GM21528 (cell line): ENCODE measurements around the gene APOBEC3F.
A peak's percentile ranks its signal among the peaks of the same experiment; 100 is the strongest.
"Not testable (repeated sequence)": the region's sequence is repeated elsewhere in the genome, so short reads cannot be mapped to it uniquely, and the experiment has no call there.

Experiments used
- ATAC-seq: cut with Tn5 transposase; IDR thresholded peaks from one replicate; pipeline ENCODE4 v1.9.1; 2021; ENCODE audit warnings: mild to moderate bottlenecking, moderate library complexity; ENCODE audit not compliant: unreplicated experiment, low FRiP score

APOBEC3F gene

DNA sequence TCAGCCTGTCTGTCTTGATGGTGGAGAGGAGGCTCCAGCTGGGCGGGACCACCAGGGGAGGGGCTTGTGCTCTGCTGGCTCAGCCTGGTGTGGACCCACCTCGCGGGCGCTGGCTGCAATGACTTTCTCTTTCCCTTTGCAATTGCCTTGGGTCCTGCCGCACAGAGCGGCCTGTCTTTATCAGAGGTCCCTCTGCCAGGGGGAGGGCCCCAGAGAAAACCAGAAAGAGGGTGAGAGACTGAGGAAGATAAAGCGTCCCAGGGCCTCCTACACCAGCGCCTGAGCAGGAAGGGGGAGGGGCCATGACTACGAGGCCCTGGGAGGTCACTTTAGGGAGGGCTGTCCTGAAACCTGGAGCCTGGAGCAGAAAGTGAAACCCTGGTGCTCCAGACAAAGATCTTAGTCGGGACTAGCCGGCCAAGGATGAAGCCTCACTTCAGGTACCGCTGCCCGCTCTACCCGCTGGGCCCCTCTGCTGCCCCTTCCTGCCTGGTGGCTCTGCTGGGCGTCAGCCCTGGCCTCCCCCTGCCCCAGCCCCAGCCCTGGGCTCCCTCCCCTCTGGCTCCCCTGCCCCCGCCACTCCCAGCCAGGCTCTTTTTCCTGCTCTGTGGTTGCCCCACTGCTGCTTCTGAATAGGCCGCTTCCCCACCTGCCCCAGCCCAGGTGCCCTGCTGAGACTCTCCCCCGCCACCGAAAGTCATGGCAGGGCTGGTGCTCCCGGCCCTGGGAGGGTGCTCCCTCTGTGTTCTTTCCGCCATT is at the start of gene APOBEC3F:
TSS of gene APOBEC3F (plus strand) at position 327 of the 759 bp plus-strand sequence. CDS start at position 424, 97 bp downstream.
- peak; percentile 84 for ATAC-seq

DNA sequence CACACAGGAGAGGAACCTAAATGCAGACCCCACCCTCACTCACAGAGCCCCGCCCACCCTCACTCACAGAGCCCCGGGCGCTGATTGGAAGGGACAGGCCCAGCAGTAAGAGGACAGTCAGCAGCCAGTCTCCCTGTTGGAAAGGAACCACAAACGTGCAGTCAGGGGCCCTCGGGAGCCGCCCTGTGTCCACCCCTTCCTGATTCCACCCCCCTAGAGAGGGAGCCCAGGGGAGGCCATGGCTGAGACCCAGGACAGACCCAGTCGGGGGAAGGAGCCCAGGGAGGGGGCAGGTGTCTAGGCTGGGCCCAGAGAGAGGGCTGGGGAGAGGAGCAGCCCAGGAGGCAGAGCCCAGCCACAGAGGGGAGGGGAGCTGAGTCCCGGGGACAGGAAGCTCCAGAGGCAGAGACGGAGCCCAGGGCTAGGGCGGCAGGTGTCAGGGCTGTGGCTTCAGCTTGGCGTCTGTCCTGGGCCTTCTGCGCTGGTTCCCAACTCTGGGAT is 47.7 kb upstream of the APOBEC3F start:
- ATAC-seq = not testable (repeated sequence)

DNA sequence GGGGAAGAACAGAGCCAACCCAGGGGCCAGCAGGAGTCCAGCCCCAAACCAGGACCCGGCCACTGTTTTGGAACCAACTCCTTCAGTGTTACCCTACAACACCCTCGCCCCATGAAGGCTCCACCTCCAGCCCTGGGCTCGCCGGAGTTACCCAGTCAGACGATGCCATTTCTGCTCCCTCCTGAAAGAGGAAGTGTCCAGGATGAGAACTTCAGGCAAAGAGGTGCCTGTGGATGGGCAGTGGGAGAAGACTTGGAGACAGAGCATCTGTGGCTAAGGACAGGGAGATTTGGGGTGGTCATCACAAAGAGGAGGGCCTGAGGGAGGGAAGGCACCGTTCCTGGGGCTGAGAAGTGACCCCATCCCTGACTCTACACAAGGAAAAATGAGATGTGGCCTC is 44.6 kb upstream of the APOBEC3F start:
- ATAC-seq = no peak

DNA sequence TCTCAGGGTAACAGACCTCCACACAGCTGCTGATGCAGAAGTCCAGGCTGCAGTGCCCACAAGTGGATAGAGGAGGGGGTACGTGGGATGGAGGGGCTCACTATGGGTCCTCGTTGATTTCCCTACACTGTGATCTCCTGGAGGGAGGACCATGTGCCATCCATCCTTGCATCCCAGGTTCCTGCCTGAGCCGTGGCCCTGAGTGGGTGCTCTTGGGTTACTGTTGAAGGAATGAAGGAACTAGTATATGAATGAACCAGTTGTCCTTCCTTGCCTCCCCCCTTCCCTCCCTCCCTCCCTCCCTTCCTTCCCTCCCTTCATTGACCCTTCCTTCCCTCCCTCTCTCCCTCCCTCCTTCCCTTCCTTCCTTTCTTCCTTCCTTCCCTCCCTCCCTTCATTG is 43.1 kb upstream of the APOBEC3F start:
- ATAC-seq = no peak

DNA sequence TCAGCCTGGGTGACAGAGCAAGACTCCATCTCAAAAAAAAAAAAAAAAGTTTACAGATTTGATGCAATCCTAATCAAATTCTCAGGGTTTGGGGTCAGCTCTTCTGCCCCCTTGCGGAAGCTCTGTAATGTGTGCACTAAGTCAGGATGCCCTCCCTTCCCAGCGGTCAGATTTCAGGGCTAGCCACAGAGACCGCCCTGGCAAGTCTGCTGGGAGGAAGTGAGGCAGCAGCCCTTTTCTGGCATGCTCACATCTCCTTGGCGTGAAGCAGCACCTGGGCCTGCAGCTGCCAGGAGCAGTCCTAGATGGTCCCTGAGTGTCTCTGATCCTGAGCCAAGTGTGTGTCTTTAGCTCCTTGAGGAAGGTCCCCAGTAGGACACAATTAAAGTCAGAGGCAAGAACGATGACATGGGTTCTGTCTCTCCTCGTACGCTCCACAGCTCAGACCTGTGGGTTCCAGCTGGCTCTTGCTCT is 37.5 kb upstream of the APOBEC3F start:
- peak; percentile 63 for ATAC-seq

DNA sequence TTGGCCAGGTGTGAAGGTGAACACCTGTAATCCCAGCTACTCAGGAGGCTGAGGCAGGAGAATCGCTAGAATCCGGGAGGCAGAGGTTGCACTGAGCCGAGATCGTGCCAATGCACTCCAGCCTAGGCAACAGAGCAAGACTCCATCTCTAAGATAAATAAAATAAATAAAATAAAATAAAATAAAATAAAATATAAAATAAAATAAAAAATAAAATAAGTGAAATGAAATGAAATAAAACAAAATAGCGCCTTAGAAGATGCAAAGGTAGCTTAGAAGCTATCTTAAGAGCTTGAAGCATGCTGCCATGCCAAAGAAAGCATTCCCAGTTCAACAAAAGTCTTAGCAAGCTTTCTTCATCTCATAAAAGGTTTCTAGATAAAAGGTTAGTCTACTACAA is 33.5 kb upstream of the APOBEC3F start:
- no peak for ATAC-seq

DNA sequence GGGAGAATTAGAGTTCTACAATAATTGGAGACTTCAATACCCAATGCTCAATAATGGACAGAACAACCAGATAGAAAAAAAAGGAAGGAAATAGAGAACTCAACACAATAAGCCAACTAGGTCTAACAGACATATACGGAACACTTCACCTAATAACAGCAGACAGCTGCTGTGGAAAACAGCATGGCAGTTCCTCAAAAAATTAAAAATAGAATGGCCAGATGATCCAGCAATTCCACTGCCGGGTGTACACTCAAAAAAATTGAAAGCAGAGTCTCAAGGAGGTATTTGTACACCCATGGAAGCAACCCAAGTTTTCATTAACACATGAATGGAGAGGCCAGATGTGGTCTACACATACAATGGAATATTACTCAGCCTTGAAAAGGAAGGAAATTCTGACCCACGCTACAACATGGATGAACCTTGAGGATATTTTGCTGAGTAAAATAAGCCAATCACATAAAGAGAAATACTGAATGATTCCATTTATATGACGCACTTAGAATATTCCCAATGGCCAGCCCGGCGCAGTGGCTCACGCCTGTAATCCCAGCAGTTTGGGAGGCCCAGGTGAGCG is 32.3 kb upstream of the APOBEC3F start:
- ATAC-seq = not testable (repeated sequence)

DNA sequence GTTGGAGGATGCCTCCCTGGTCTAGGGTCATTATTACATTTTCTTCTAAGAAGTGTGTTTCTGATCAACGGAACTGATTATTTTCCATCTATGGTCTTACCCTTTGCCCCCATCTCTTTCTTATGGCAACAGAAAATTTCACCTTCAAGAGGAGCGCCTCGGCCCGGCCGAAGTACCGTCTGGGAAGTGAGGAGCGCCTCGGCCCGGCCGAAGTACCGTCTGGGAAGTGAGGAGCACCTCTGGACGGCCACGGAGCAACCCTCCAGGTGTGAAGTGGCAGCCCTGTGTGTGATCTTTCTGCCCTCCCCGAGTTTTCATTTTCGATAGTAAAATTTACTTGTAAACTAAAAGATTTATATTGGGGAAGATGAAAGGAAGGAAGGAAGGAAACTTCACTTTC is 29.7 kb upstream of the APOBEC3F start:
- no peak for ATAC-seq

DNA sequence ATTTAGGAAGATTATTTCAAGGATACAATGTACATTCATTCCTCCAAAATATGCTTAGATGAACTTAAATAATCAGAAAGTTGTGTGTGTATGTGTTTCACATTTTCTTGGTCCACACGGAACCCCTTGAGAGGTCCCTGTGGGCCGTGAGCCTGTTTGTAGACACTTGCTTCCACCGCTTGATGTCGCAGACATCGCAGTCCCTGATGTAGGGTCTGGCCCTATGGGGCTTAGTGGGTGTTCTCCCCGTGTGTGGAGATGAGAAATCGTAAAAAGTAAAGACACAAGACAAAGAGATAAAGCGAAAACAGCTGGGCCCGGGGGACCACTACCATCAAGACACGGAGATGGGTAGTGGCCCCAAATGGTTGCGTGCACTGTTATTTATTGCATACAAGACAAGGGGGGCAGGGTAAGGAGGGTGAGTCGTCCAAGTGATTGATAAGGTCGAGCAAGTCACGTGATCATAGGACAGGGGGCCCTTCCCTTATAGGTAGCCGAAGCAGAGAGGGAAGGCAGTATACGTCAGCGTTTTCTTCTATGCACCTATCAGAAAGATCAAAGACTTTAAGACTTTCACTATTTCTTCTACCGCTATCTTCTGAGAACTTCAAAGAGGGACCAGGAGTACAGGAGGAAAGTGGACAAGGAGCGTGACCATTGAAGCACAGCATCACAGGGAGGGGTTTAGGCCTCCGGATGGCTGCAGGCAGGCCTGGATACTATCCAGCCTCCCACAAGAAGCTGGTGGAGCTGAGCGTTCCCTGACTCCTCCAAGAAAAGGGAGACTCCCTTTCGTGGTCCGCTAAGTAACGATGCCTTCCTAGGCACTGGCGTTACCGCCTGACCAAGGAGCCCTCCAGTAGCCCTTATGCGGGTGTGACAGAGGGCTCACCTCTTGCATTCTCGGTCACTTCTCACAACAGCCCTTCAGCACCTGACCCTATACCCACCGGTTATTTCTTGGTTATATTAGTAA is 27.8 kb upstream of the APOBEC3F start:
- no peak for ATAC-seq

DNA sequence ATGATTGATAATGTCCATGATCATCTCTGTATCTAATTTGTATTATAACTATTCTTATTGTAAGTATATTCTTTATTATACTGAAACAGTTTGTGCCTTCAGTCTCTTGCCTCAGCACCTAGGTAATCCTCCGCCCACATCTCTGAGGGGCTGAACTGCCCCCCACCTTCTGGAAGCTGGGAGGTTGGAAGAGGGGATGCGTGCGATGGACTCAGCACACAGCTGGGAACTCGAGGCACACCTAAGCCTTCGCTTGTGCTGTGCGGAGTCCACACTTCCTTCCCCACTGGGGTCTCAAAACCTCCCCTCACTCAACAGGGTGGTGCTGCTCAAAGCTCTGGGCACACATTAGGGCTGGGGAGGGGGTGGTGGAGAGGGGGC is 27.1 kb upstream of the APOBEC3F start:
- ATAC-seq = peak; percentile 41

DNA sequence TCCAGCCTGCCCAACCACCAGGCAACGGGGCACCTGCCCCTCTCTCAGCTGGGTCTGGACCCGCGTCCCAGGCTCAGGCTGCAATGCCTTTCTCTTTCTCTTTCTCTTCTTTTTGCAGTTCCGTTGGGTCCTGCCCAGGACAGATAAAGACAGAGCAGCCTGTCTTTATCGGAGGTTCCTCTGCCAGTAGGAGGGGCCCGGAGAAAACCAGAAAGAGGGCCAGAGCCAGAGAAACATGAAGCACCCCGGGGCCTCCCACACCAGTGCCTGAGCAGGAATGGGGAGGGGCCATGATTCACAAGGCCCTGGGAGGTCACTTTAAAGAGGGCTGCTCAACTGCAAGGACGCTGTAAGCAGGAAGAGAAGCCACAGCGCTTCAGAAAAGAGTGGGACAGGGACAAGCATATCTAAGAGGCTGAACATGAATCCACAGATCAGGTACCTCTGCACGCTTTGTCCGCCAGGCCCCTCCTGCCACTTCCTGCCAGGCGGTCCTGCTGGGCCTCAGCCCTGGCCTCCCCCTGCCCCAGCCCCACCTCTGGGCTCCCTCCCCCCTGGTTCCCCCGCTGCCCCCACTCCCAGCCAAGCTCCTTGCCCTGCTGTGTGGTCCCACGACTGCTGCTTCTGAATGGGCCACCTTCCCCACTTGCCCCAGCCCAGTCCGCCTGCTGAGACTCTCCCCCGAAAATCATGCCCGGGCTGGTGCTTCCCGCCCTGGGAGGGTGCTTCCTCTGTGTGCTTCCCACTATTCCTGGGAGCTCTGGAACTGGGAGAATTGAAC is 26.5 kb upstream of the APOBEC3F start, which contains the start of gene APOBEC3C:
TSS of gene APOBEC3C (plus strand) at position 316 of the 781 bp plus-strand sequence. CDS start at position 422, 106 bp downstream.
- ATAC-seq = peak; percentile 78

DNA sequence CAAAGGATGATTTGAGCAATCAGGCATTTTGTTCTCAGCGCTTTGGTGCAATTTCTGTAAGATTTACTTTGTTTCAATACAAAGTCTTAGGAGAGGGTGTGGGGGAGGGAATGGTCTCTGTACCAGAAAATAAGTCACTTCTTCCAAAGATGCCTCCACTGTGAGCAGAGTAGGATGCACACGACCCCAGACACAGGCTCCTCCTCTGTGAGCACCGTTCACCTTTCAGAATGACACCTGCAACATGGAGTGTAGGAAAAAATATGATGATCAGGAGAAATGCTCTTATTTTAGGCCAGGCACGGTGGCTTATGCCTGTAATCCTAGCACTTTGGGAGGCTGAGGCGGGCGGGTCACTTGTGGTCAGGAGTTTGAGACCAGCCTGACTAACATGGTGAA is 25.9 kb upstream of the APOBEC3F start:
- ATAC-seq = not testable (repeated sequence)

DNA sequence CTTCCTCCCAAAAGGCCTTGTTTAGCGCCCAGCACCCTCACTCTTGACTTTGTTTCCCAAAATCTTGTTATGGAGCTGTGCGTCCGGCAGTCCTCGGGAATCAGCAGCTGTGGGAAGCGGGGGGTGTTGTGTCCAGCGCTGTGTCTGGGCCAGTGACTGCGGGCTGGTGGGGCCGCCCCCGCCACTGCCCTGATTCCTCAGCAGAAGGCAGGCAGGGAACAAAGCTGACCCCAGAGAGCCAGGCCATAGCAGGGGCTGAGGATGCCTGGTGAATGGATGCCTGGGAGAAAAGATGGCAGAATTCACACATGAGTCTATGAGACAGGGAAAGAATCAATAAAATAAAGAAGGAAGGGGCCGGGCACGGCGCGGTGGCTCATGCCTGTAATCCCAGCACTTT is 24.1 kb upstream of the APOBEC3F start:
- no peak for ATAC-seq

DNA sequence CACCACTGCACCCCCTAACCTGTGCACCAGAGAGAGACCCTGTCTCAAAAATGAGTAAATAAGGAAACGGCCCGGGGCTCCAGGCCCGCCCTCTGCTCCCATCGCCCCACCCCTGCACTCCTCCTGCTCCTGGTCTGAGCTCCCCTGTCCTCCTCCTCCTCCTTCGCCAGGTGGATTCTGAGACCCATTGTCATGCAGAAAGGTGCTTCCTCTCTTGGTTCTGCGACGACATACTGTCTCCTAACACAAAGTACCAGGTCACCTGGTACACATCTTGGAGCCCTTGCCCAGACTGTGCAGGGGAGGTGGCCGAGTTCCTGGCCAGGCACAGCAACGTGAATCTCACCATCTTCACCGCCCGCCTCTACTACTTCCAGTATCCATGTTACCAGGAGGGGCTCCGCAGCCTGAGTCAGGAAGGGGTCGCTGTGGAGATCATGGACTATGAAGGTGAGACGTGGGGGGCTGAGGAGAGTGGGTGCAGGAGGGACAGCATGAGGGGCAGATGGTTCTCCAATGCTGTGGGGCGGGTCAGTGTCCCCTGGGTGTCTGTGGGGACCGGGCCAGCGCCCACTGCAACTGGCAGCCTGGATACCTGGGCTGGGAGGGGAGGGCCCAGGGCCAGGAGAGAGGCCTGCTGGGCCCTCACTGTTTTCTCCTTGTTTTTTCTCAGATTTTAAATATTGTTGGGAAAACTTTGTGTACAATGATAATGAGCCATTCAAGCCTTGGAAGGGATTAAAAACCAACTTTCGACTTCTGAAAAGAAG is 22.9 kb upstream of the APOBEC3F start:
- no peak for ATAC-seq

DNA sequence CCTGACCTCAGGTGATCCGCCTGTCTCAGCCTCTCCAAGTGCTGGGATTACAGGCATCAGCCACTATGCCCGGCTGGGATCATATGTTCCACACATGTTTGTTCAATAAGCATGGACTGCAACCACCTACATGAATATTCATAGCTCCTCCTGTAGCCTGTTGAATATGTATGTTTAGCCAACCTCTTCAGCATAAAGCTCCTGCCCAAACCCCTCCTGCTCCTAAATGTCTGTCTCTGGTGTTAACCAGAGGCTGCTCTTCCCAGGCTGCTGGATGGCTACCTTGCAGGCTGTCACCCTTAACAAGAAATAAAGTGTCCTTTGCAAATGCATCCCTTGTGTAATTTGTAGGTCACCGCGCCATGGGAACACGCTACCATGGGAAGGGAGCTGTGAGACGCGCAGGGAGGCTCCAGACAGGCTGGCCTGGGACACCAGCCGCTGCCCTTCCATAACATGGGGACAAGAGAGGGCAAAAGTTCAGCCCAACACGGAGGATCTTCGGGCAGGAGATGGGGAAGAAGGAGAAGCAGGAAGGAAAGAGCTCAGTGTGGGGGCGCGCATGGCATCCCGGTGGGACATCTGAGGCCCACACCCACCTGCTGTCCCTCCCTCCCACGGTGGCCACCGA is 20.5 kb upstream of the APOBEC3F start:
- peak; percentile 2 for ATAC-seq

DNA sequence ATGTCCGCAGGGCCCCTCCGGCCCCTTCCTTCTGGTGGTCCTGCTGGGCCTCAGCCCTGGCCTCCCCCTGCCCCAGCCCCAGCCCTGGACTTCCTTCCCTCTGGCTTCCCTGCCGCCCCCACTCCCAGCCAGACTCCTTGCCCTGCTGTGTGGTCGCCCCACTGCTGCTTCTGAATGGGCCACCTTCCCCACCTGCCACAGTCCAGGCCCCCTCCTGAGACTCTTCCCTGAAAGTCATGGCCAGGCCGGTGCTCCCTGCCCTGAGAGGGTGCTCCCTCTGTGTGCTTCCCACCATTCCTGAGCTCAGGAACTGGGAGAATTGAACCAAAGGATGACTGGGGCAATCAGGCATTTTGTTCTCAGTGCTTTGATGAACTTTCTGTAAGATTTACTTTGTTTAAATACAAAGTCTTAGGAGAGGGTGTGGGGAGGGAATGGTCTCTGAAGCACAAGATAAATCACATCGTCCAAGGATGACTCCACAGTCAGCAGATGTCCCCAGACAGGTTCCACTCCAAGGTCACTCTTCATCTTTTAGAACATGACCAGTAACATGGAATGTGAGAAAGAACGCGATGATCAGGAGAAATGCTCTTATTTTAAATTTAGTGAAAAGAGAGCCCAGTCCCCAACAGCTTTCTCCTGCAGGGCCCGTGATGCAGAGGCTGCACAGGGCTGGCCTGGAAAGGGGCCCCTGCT is 19.0 kb upstream of the APOBEC3F start:
- ATAC-seq = no peak

DNA sequence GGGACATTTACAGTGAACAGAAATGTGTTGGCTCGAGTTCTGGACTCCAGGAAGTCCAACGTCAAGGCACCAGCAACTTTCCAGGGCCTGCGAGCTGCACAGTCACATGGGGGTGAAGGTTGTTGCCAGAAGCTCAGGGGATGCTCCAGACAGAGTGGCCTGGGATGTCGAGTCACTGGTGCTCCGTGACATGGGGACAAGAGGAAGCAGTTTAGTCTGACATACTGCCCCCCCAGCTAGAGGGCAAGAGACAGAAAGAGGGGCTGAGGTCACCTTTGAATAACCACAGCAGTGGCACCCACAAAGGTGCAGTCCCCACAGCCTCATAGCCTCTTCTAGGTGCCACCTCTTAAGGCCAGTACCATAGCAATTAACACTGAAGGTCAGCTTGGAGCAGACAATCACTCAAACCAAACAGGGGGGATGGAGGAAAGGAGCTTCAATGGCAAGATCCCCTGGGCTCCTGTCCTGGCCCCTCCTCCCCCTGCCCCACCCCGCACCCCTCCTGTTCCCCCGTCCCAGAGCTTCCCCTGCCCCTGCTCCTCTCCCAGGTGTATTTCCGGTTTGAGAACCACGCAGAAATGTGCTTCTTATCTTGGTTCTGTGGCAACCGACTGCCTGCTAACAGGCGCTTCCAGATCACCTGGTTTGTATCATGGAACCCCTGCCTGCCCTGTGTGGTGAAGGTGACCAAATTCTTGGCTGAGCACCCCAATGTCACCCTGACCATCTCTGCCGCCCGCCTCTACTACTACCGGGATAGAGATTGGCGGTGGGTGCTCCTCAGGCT is 15.9 kb upstream of the APOBEC3F start:
- no peak for ATAC-seq
